Liver (tissue), 3 donors: ENCODE results near the gene IL1RL1.

Source experiments
- NR2F2 ChIP-seq: IDR thresholded peaks from 2 replicates; pipeline ENCODE4 v1.6.1; 2016; ENCODE audit warnings: antibody characterized with exemption
- RAD21 ChIP-seq, 2 donors: IDR thresholded peaks; 2 replicates each; pipeline ENCODE4 v1.6.1; 2016; ENCODE audit warnings: antibody characterized with exemption in 2 of 2, mild to moderate bottlenecking in 2 of 2
- SP1 ChIP-seq: IDR thresholded peaks from 2 replicates; pipeline ENCODE4 v1.6.1; 2018; ENCODE audit warnings: antibody characterized with exemption, mild to moderate bottlenecking
- TF ChIP-seq, protein P1 (sequence below): fragments of 150-350 bp; IDR thresholded peaks from 2 replicates; pipeline ENCODE4 v1.5.1; 2017; ENCODE audit warnings: improper control_type of control experiment, low read depth, low read length; ENCODE audit not compliant: missing input control
- TF ChIP-seq, protein P2 (sequence below): IDR thresholded peaks from 2 replicates; pipeline ENCODE4 v1.6.1; 2016; ENCODE audit warnings: antibody characterized with exemption
- donor health status: healthy.
- donor health status: healthy.

DNA sequence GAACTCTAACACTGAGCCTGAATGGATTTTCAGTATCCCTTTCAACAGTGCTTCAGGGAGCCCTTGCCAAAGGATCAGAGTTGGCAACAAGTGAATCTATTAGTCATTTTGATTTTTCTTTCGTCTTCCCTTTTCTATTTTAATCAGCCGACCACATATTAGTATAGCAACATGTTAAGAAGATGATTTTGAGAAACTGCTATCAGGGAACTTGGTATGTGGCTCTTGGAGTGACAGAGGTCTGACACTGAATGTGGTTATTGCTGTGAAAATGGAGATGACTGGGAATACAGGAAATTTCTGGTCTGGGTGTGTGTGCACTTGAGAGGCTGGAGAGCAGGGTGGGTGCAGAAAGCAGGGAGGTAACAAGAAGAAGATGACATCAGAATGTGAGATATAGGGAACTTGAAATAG, 28.7 kb upstream of the IL1RL1 start:
- TF ChIP-seq, protein P1, sequence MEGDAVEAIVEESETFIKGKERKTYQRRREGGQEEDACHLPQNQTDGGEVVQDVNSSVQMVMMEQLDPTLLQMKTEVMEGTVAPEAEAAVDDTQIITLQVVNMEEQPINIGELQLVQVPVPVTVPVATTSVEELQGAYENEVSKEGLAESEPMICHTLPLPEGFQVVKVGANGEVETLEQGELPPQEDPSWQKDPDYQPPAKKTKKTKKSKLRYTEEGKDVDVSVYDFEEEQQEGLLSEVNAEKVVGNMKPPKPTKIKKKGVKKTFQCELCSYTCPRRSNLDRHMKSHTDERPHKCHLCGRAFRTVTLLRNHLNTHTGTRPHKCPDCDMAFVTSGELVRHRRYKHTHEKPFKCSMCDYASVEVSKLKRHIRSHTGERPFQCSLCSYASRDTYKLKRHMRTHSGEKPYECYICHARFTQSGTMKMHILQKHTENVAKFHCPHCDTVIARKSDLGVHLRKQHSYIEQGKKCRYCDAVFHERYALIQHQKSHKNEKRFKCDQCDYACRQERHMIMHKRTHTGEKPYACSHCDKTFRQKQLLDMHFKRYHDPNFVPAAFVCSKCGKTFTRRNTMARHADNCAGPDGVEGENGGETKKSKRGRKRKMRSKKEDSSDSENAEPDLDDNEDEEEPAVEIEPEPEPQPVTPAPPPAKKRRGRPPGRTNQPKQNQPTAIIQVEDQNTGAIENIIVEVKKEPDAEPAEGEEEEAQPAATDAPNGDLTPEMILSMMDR: no peak
- no peak for TF ChIP-seq SP1
- TF ChIP-seq, protein P2, sequence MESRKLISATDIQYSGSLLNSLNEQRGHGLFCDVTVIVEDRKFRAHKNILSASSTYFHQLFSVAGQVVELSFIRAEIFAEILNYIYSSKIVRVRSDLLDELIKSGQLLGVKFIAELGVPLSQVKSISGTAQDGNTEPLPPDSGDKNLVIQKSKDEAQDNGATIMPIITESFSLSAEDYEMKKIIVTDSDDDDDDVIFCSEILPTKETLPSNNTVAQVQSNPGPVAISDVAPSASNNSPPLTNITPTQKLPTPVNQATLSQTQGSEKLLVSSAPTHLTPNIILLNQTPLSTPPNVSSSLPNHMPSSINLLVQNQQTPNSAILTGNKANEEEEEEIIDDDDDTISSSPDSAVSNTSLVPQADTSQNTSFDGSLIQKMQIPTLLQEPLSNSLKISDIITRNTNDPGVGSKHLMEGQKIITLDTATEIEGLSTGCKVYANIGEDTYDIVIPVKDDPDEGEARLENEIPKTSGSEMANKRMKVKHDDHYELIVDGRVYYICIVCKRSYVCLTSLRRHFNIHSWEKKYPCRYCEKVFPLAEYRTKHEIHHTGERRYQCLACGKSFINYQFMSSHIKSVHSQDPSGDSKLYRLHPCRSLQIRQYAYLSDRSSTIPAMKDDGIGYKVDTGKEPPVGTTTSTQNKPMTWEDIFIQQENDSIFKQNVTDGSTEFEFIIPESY: no peak
- no peak for TF ChIP-seq RAD21 (IDR thresholded peaks at IDR 0.05)
- TF ChIP-seq NR2F2: no peak
